Hematopoietic multipotent progenitor cell treated with erythropoietin and hydrocortisone succinate and interleukin-3 and kit ligand, for 8 days (in vitro differentiated cells): ENCODE measurements around the gene ZNF792.
"Not testable (repeated sequence)": the region's sequence is repeated elsewhere in the genome, so short reads cannot be mapped to it uniquely, and the experiment has no call there.

Source experiments
- DNase-seq: peaks from one replicate; pipeline ENCODE4 v3.0.0-alpha.2; 2015

ZNF792 gene

GRCh38 chr19:34920090-34920786 lies 43.8 kb downstream of the ZNF792 start:
- not testable (repeated sequence) for DNase-seq

- no peak for DNase-seq
These were observed 45.8 kb downstream of the ZNF792 start for GRCh38 chr19:34918190-34918589.

- not testable (repeated sequence) for DNase-seq
These were observed 46.9 kb downstream of the ZNF792 start for GRCh38 chr19:34917144-34917543.

- DNase-seq, result no peak
These were observed 53.3 kb downstream of the ZNF792 start for GRCh38 chr19:34910770-34911169.
